Peyer's patch (tissue), 4 donors: ENCODE results near the gene STK24. TPM values are rescaled to one million over a fixed set of nuclear protein-coding genes. Genes with fewer than 3 reads are reported as not detected.

ENCODE experiments used
- DNase-seq, 3 donors: peaks; one replicate each; pipeline ENCODE4 v3.0.0-alpha.2; 2017 to 2019
- H3K27ac ChIP-seq, 4 donors: fragments of 200-600 bp; sonication (generic); one replicate each; pipeline ENCODE4 v1.5.1; 2016 to 2019
- H3K27me3 ChIP-seq, 2 donors: fragments of 200-600 bp; sonication (generic); one replicate each; pipeline ENCODE4 v1.5.1; 2019
- H3K36me3 ChIP-seq, 3 donors: fragments of 200-600 bp; sonication (generic); one replicate each; pipeline ENCODE4 v1.5.1; 2016 to 2019
- H3K4me1 ChIP-seq, 4 donors: fragments of 200-600 bp; sonication (generic); one replicate each; pipeline ENCODE4 v1.5.1; 2016 to 2019
- H3K4me3 ChIP-seq, 4 donors: fragments of 200-600 bp; sonication (generic); 1 replicate in 3 of 4; 2 replicates in 1 of 4; pipeline ENCODE4 v1.5.1; 2016 to 2019; ENCODE audit warnings: mild to moderate bottlenecking in 1 of 4
- H3K9me3 ChIP-seq, 4 donors: fragments of 200-600 bp; sonication (generic); one replicate each; pipeline ENCODE4 v1.5.1; 2016 to 2019; ENCODE audit warnings: mild to moderate bottlenecking in 1 of 4
- CTCF ChIP-seq, 6 experiments: fragments of 450-650 bp in 4 of 6; fragments of 200-600 bp in 2 of 6; sonication (generic) in 1 of 6; IDR thresholded peaks; one replicate each; pipeline ENCODE4 v1.5.1; 2017 to 2019; ENCODE audit warnings: antibody characterized with exemption in 6 of 6, mild to moderate bottlenecking in 3 of 6, moderate library complexity in 1 of 6
- POLR2A ChIP-seq, 2 donors: fragments of 450-650 bp; IDR thresholded peaks; one replicate each; pipeline ENCODE4 v1.5.1; 2017; ENCODE audit warnings: antibody characterized with exemption in 2 of 2, mild to moderate bottlenecking in 2 of 2, moderate library complexity in 2 of 2
- total RNA-seq, 4 donors: library from RNA; depleted of rRNA; stranded (reverse); fragments of >200 nt; gene quantifications; one replicate each; pipeline ENCODE4 v1.1.0, GENCODE V29; 2016

The STK24 gene
- total RNA-seq, 4 donors from 2014 or later, result 84.2 to 137 (median 119) TPM

GRCh38 chr13:98520674-98521449 is 56.0 kb downstream of the STK24 start:
- TF ChIP-seq CTCF (IDR thresholded peaks at IDR 0.05) (no peak), POLR2A (IDR thresholded peaks at IDR 0.05) (no peak)
- H3K4me1 ChIP-seq, result peaks cover 0 to 42% (median 19%) of the 10 kb centered on the region in 4 donors
- peaks cover 0 to 10% (median 0%) of the 10 kb centered on the region in 3 donors for H3K36me3 ChIP-seq
- H3K4me3 ChIP-seq, result no peak overlapping the region
- no peak overlapping the region for H3K27ac ChIP-seq
- H3K27me3 ChIP-seq, result no peaks in the 10 kb centered on the region
- no peak for DNase-seq
- H3K9me3 ChIP-seq, result no peaks in the 10 kb centered on the region

GRCh38 chr13:98519976-98520375 is 56.9 kb downstream of the STK24 start:
- no peaks in the 10 kb centered on the region for H3K9me3 ChIP-seq
- DNase-seq, result no peak
- TF ChIP-seq CTCF (IDR thresholded peaks at IDR 0.05) (no peak), POLR2A (IDR thresholded peaks at IDR 0.05) (no peak)
- peaks cover 0 to 10% (median 0%) of the 10 kb centered on the region in 3 donors for H3K36me3 ChIP-seq
- no peaks in the 10 kb centered on the region for H3K27me3 ChIP-seq
- no peak overlapping the region for H3K27ac ChIP-seq
- no peak overlapping the region for H3K4me3 ChIP-seq
- peaks cover 0 to 33% (median 14%) of the 10 kb centered on the region in 4 donors for H3K4me1 ChIP-seq

GRCh38 chr13:98517576-98518310 is 59.2 kb downstream of the STK24 start:
- Histone ChIP-seq H3K9me3 (no peaks in the 10 kb centered on the region), H3K4me3 (no peak overlapping the region), H3K4me1 (peaks cover 0 to 14% (median 2%) of the 10 kb centered on the region in 4 donors), H3K36me3 (peaks cover 0 to 10% (median 0%) of the 10 kb centered on the region in 3 donors), H3K27me3 (no peaks in the 10 kb centered on the region), H3K27ac (no peak overlapping the region)
- peak in 1 of 3 donors; percentile 43 for DNase-seq
- TF ChIP-seq CTCF (IDR thresholded peaks at IDR 0.05), result no peak
- TF ChIP-seq POLR2A (IDR thresholded peaks at IDR 0.05), result no peak

- peak in 1 of 3 donors; percentile 9 for DNase-seq
- Histone ChIP-seq H3K36me3 (peaks cover 0 to 10% (median 0%) of the 10 kb centered on the region in 3 donors), H3K4me3 (no peak overlapping the region), H3K4me1 (peaks cover 0 to 4% (median 0%) of the 10 kb centered on the region in 4 donors), H3K27ac (no peak overlapping the region), H3K27me3 (no peaks in the 10 kb centered on the region), H3K9me3 (no peaks in the 10 kb centered on the region)
- TF ChIP-seq CTCF (IDR thresholded peaks at IDR 0.05), result no peak
- no peak for TF ChIP-seq POLR2A (IDR thresholded peaks at IDR 0.05)
Measured at GRCh38 chr13:98515818-98516465, 61.0 kb downstream of the STK24 start.

- H3K4me3 ChIP-seq, result no peak overlapping the region
- no peaks in the 10 kb centered on the region for H3K9me3 ChIP-seq
- no peak overlapping the region for H3K27ac ChIP-seq
- H3K4me1 ChIP-seq, result peaks cover 0 to 16% (median 7%) of the 10 kb centered on the region in 4 donors
- DNase-seq, result no peak
- H3K27me3 ChIP-seq, result no peaks in the 10 kb centered on the region
- H3K36me3 ChIP-seq, result peaks cover 0 to 10% (median 0%) of the 10 kb centered on the region in 3 donors
- TF ChIP-seq CTCF (IDR thresholded peaks at IDR 0.05), result no peak
- TF ChIP-seq POLR2A (IDR thresholded peaks at IDR 0.05), result no peak
Measured at GRCh38 chr13:98514288-98514687, 62.6 kb downstream of the STK24 start.
